ENCODE measurements around the gene RIC8B. TPM values are rescaled to one million over a fixed set of nuclear protein-coding genes. Genes with fewer than 3 reads are reported as not detected.

RIC8B gene
- polyA plus RNA-seq, 1 donor (not counting 4 experiments of a cell fraction or from before 2014, with no cell fraction given) = 6.8 TPM

GRCh38 chr12:106839333-106839732, 64.9 kb downstream of the RIC8B start:
- Histone ChIP-seq H3K79me2 (ENCODE audit: control insufficient read depth, insufficient read depth, low read length) (no peaks in the 10 kb centered on the region), H3K9me1 (ENCODE audit: control insufficient read depth, extremely low read depth, insufficient read depth, low read length) (no peaks in the 10 kb centered on the region), H3K9ac (ENCODE audit: control insufficient read depth, extremely low read depth, insufficient read depth, low read length) (no peak overlapping the region), H3K27me3 (ENCODE audit: control insufficient read depth, extremely low read depth, insufficient read depth, low read length) (no peaks in the 10 kb centered on the region), H3K36me3 (ENCODE audit: control insufficient read depth in 2 of 2, extremely low read depth in 1 of 2, insufficient read depth in 2 of 2, low read length in 2 of 2) (no peaks in the 10 kb centered on the region), H2AFZ (ENCODE audit: control insufficient read depth, low read length) (no peak overlapping the region), H3K4me2 (ENCODE audit: control insufficient read depth, extremely low read depth, insufficient read depth, low read depth, low read length) (no peak overlapping the region), H3K4me1 (ENCODE audit: control insufficient read depth, extremely low read depth, insufficient read depth, low read length) (no peaks in the 10 kb centered on the region), H3K9me3 (ENCODE audit: control insufficient read depth, low read depth, low read length) (no peaks in the 10 kb centered on the region), H3K27ac (ENCODE audit: control insufficient read depth, insufficient read depth, low read length) (no peak overlapping the region), H4K20me1 (ENCODE audit: control insufficient read depth, extremely low read depth, insufficient read depth, low read length) (no peaks in the 10 kb centered on the region), H3K4me3 (ENCODE audit: control insufficient read depth in 2 of 3, extremely low read depth in 1 of 3, insufficient read depth in 2 of 3, low read depth in 1 of 3, low read length in 3 of 3) (no peak overlapping the region)
- DNase-seq (ENCODE audit: low read depth, low spot score) (no peak), FAIRE-seq (no peak)
- TF ChIP-seq EZH2 (IDR thresholded peaks at IDR 0.05; ENCODE audit: low read length) = no peak
- dilution Hi-C loops (cut with MboI; ENCODE audit: extremely low pct_ligation_motif_present, low sequenced_read_pairs) = no loop called here

DNA sequence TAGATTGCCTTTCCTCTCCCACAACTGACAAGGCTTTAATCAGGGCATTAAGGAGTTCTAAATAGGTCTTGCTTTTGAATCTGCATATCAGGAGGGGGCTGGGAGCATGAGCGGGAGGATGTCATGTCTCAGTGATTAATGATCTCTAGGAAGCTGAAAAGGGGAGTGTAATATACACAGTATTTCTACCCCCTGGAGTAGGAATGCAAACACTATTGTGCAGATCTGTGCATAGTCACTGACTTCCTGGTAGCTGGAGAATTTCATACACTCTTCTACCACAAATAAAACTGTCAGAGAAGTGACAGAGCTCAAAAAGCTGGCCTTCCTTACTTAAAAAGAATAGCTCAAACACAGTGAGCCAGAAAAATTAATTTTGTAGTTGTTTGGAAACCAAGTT, 65.8 kb downstream of the RIC8B start:
- no peak for FAIRE-seq
- TF ChIP-seq, protein P1, sequence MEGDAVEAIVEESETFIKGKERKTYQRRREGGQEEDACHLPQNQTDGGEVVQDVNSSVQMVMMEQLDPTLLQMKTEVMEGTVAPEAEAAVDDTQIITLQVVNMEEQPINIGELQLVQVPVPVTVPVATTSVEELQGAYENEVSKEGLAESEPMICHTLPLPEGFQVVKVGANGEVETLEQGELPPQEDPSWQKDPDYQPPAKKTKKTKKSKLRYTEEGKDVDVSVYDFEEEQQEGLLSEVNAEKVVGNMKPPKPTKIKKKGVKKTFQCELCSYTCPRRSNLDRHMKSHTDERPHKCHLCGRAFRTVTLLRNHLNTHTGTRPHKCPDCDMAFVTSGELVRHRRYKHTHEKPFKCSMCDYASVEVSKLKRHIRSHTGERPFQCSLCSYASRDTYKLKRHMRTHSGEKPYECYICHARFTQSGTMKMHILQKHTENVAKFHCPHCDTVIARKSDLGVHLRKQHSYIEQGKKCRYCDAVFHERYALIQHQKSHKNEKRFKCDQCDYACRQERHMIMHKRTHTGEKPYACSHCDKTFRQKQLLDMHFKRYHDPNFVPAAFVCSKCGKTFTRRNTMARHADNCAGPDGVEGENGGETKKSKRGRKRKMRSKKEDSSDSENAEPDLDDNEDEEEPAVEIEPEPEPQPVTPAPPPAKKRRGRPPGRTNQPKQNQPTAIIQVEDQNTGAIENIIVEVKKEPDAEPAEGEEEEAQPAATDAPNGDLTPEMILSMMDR (optimal IDR thresholded peaks at IDR 0.05 in 1 of 3, IDR thresholded peaks at IDR 0.05 in 1 of 3, conservative IDR thresholded peaks at IDR 0.05 in 1 of 3; ENCODE audit: extremely low read depth in 1 of 3, insufficient read depth in 2 of 3, low read length in 3 of 3) = no peak
- no peak overlapping the region for H3K9ac ChIP-seq (ENCODE audit: control insufficient read depth, extremely low read depth, insufficient read depth, low read length)
- H3K4me1 ChIP-seq (ENCODE audit: control insufficient read depth, extremely low read depth, insufficient read depth, low read length) = no peaks in the 10 kb centered on the region
- H3K27ac ChIP-seq (ENCODE audit: control insufficient read depth, insufficient read depth, low read length) = no peak overlapping the region
- no peaks in the 10 kb centered on the region for H3K36me3 ChIP-seq (ENCODE audit: control insufficient read depth in 2 of 2, extremely low read depth in 1 of 2, insufficient read depth in 2 of 2, low read length in 2 of 2)
- H3K9me3 ChIP-seq (ENCODE audit: control insufficient read depth, low read depth, low read length) = no peaks in the 10 kb centered on the region
- no peak for DNase-seq (ENCODE audit: low read depth, low spot score)
- H3K9me1 ChIP-seq (ENCODE audit: control insufficient read depth, extremely low read depth, insufficient read depth, low read length) = no peaks in the 10 kb centered on the region
- no peak overlapping the region for H2AFZ ChIP-seq (ENCODE audit: control insufficient read depth, low read length)
- no peaks in the 10 kb centered on the region for H3K27me3 ChIP-seq (ENCODE audit: control insufficient read depth, extremely low read depth, insufficient read depth, low read length)
- H3K79me2 ChIP-seq (ENCODE audit: control insufficient read depth, insufficient read depth, low read length) = no peaks in the 10 kb centered on the region
- H3K4me2 ChIP-seq (ENCODE audit: control insufficient read depth, extremely low read depth, insufficient read depth, low read depth, low read length) = no peak overlapping the region
- no peak overlapping the region for H3K4me3 ChIP-seq (ENCODE audit: control insufficient read depth in 2 of 3, extremely low read depth in 1 of 3, insufficient read depth in 2 of 3, low read depth in 1 of 3, low read length in 3 of 3)
- H4K20me1 ChIP-seq (ENCODE audit: control insufficient read depth, extremely low read depth, insufficient read depth, low read length) = no peaks in the 10 kb centered on the region
- dilution Hi-C loops (cut with MboI; ENCODE audit: extremely low pct_ligation_motif_present, low sequenced_read_pairs) = no loop called here

All from keratinocyte (primary cell).